GM21723 (cell line): ENCODE measurements around the gene XYLT1.

Source experiments
- ATAC-seq: cut with Tn5 transposase; IDR thresholded peaks from one replicate; pipeline ENCODE4 v1.9.1; 2021; ENCODE audit warnings: mild to moderate bottlenecking, moderate library complexity; ENCODE audit not compliant: unreplicated experiment

Gene XYLT1

DNA sequence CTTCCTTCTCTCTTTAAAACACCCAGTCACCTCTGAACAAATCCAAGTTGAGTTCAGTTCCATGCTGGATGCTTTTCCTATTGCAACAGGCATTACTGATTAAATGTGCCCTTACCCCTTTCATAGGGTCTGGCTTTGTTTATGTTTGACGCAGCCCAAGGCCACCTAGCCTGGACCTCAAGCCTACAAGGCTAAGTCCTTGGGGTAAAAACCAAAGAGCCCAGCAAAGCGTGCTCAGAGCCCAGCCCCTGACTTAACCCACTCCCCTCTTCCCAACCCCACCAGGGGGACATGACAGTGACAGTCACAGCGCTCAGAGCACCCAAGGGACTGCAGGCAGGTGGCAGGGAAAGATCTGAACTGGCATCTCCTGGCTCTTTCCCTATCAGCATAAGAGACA, 200.6 kb downstream of the XYLT1 start:
- ATAC-seq = no peak

GRCh38 chr16:17269439-17269838, 201.3 kb downstream of the XYLT1 start:
- ATAC-seq = no peak

GRCh38 chr16:17266608-17267313, 204.0 kb downstream of the XYLT1 start:
- no peak for ATAC-seq

GRCh38 chr16:17265154-17265553, 205.6 kb downstream of the XYLT1 start:
- ATAC-seq = no peak

DNA sequence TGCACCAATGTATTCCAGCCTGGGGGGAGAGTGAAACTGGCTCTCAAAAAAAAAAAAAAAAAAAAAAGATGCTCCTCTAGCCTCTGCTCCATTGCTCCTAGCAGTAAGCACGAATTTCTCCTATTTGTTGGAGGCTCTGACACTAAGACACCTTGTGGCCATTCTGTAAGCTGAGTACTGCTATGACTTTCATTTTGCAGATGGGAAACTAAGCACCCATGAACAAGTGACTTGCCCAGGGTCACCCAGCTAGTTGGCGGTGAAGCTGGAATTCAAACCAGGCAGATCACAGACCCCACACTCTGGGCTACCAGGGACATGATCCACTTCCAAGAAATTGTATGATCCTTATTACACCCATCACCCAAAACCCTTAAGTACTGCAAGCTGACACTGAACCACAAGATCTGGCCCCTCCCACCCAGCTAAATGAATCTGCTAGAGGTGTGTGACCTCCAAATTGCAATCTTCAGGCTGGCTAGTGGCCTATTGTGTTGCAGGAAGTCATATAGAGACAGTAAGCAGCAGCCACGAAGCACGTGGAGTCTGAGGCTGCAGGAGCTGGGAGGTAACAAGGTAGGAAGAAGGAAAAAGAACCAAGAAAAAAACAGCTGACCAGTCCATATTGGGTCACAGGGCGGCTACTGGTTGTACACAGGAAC, 209.4 kb downstream of the XYLT1 start:
- no peak for ATAC-seq

DNA sequence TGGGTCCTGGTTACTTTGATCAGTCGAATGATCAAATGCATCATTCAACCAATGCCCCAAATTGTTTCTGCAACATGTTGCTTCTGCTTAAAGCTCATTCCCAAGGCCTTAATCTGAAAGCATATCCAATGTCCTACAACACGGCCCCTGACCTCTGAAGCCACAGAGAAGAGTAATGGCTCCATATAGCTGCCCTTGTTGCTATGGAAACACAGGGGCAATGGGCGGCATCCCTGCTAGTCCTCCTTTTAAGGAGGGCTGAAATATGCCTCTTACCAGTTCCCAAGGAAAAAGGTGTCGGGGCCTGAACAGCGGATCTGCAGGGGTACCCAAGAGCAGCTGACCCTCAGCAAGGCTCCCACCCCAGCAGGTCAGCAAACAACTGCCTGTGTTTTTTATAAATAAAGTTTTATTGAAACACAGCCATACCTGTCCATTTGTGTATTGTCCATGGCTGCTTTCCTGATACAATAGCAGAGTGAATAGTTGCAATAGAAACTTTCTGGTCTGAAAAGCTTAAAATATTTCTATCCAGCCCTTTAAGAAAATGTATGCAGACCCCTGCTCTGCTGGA, 210.4 kb downstream of the XYLT1 start:
- no peak for ATAC-seq

- no peak for ATAC-seq
Measured at GRCh38 chr16:17259751-17260270, 210.9 kb downstream of the XYLT1 start.

DNA sequence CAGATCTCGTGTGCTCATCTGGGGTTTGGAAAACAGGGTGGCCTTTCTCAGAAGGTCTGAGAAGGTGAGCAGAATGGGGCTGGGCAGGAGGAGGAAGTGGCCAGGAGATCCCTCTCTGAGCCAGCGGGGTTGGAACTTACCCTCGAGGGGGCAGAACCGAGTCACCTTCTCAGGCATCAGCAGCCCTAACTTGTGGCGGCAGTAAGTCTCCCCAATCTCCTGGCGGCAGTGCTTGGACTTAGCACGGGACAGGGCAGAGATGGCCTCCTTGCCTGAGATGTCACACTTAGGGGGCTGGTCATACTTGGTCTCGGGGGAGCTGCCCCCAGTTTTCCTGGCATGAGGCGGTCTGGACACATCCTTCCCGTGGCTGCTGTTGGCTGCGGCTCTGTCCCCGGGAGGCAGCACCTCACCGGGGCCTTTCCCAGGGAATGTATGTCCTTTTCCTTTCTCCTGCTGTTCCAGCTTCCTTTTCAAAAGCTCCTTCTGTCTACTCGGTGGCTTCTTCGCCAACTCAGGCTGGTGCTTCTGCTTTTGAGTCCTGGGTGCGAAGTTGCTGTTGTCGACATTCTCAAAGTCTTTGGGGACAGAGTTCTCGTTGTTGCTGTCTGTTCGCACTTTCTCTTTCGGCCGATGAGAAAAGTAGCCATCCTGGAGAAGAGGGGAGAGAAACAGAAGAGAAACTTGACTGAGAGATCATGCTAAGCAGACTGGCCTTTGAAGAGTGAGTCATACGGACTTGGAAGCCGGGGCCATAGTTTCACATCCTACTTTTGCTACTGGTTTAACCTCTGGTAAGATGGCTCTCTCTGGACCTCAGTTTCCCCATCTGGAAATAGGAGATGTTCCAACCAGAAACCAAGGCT, 211.7 kb downstream of the XYLT1 start:
- ATAC-seq = peak; percentile 86

GRCh38 chr16:17258077-17258599, 212.6 kb downstream of the XYLT1 start:
- ATAC-seq = no peak

DNA sequence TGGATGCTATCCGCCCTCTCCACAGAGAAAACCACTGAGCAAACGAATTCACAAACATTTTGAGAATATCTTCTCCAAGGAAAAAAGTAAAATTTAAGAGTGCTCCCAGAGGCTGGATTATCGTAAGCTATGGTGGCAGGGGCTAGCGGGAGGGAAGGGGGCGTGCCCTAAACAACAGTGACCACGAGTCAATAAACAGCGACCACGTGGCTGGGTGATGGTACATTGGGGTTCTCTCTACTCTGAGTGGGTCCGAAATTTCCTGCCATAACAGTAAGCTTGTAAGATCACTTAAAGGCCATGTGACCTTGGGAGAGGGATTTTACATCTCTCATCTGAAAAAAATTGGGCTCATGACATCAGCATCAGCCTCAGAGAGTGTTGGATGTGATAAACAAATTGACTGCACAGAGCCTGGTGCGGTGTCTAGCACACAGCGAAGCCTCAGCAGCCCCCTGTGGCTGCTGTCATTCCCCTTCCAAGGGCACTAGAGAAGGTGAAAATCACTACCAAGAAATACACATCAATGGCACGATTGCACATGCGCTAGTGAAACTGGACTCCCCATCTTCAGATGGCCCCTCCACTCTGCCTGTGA, 213.2 kb downstream of the XYLT1 start:
- ATAC-seq = no peak

GRCh38 chr16:17252701-17253100, 218.1 kb downstream of the XYLT1 start:
- no peak for ATAC-seq

DNA sequence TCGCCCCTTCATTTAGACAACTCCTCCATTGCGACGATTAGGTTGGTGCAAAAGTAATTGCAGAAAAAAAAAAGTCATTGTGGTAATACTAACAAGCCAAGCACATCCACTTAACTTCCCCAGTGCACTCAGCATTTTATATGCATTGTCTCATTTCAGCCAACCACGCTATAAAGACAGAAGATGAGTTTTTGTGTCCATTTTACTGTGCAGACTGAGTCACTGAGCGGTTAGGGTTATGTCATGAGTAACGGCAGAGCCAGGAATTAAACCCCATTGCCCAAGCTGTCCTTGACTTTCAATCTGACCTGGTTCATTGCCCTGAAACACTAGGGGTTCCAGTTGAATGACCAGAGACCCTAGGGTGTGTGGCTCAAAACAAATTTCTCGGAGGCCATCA, 218.7 kb downstream of the XYLT1 start:
- ATAC-seq = no peak

- no peak for ATAC-seq
Measured at GRCh38 chr16:17251496-17251895, 219.3 kb downstream of the XYLT1 start.

- no peak for ATAC-seq
Measured at GRCh38 chr16:17246974-17247732, 223.6 kb downstream of the XYLT1 start.

DNA sequence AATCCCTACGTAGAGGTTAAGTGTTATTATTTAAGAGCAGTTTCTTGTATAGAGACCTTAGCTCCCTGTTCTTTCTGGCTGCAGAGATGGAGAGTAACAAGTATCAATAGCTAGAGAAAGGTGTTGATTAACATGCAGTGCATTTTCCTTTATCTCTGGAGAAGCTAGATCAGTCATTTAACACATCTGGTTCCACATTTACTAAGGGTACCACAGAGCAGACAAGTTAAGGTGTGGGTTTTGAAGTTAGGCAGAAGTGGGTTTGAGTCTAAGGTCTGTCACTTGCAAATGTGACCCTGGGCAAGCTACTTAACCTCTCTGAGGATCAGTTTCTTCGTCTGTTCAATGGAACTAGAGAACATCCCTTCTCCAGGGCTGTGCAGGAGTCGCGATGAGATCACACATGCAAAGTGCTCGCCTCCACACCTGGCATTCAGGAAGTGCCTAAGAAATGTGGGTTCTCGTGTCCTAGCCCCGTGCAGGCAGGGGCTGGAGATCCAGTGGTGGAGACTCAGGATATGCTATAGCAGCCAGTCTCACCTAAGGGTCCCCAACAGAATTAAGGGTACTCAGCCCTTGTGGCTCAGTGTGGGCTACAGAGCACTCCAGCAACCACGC, 224.4 kb downstream of the XYLT1 start:
- no peak for ATAC-seq

DNA sequence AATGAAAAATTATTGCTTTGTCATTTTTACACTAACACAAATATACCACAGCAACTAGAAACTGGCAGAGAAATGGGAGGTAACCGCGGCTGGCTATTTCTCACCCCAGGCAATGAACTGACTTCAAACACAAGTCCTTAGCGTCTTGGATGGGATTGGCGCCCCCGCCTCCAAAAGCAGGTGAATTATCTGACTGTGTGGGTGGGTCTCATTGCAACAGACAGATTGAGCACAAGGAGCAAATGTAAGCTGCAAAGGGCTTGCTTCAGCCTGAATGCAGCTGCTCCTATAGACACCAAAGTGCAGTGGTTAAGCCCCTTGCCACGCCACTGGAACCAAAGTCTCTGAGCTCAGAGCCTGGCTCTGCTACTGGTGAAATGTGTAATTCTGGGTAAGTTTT, 225.0 kb downstream of the XYLT1 start:
- ATAC-seq = no peak

DNA sequence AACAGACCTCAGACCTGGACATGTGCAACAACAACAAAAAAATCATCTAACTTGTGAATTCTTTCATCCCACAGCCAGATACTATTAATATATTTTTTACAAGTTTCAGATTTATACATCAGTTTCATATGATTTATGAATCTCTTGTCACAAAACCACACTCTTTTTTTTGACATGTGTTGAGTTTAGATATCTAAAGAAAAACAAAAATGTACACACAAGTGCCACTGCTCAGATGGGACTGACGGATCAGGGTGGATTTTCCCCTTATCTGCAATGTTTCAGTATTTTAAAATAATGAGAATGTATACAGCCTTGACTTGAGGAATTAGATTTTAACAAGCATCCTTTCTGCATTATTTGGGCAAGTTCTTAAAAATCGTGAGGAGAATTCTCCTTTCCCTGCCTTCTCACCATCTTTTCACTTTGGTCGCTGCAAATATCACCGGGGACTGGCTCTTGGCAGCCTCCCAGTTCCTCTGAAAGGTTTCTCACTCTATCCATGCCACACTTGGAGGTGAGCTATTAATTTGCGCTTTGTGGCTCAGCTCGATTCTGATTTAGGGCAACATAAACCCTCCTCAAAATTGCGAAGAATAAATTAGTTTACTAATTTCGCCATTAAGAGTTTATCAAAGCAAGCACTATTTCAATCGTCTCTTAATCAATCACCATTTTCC, 225.7 kb downstream of the XYLT1 start:
- ATAC-seq = no peak

GRCh38 chr16:17241264-17241835, 229.4 kb downstream of the XYLT1 start:
- no peak for ATAC-seq
